Fibroblast of peridontal ligament (primary cell): ENCODE data around the gene CSTA.

Source experiments
- DNase-seq: peaks from one replicate; pipeline ENCODE4 v3.0.0-alpha.2; 2010; ENCODE audit errors: extremely low read depth

The CSTA gene

DNA sequence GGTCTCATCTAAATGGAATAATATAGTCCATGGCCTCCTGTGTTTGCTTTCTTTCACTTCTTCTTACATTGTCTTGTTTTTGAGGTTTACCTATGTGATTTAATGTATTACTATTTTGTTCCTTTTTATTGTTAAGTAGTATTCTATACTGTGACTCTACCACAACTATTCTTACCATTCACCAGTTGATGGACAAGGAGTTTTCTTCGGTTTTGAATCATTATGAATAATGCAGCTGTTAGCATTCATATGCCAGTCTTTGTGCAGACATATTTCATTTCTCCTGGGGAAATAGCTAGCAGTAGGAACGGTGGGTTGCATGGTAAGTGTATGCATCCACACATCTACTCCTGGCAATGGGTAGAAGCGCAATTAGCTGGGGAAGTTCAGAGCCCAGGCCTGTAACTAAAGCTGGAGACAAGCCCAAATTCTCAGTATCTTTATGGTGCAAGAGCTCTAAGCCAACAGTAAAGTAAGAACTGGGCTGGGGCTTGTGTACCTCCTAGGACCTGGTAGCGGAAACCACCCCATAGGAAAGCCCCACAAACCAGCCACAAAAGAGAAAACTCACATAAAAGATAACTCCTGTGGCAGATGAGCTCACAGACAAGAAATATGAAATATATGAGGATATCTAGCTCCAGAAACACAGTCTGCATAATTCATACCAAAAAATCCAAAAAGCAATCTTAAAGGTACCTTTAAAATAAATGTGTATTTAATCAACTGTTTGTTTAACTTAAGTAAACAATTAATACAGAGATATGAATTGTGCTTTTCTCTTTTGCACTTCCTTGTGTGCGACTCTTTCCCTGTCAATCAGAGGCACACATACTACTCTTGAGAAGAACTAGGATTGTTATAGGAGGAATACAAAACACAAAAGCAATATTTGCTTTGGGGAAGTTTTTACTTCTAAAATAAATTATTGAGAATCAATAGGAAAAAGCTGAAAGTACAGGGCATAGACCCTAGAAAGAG lies 2.7 kb upstream of the CSTA start:
- no peak for DNase-seq

DNA sequence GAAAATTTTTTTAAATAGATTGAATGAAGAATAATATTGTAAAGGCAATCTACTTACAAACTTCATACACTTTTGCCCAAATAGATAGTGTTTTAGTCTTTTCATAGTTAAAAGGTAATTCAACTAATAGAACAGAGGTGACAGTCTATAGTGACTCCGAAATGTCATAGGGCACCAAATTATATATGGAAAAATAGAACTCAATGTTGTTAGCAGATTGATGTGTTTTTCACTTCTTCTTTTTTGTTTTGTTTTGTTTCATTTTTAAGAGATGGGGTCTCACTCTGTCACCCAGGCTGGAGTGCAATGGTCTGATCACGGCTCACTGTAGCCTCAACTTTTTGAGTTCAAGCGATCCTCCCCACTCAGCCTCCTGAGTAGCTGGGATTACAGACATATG lies 721 bp downstream of the CSTA start:
- DNase-seq: no peak

- no peak for DNase-seq
Measured at GRCh38 chr3:122331886-122332285, 6.8 kb downstream of the CSTA start.

DNA sequence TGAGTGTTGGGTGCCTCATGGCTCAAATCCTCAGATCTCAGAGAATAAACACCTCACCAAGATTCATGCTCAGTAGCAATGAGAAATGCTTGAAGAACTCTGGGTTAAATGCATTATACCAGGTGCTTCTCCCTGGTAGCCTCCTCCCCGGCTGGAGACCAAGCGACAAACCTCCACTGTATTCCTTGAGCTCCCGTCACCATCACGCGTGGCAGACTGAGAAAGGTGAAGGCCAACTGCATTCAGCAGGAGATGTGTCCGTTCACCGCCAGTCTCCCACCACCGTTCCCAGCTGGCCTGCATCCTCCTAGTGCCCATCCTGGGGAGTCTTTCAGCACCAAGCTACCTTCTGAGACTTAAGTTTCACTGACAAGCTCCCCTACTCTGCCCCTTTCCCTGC lies 7.5 kb downstream of the CSTA start:
- DNase-seq: no peak

GRCh38 chr3:122342803-122343202 lies 17.8 kb downstream of the CSTA start:
- DNase-seq: no peak

GRCh38 chr3:122343654-122344053 lies 18.6 kb downstream of the CSTA start:
- DNase-seq: no peak

DNA sequence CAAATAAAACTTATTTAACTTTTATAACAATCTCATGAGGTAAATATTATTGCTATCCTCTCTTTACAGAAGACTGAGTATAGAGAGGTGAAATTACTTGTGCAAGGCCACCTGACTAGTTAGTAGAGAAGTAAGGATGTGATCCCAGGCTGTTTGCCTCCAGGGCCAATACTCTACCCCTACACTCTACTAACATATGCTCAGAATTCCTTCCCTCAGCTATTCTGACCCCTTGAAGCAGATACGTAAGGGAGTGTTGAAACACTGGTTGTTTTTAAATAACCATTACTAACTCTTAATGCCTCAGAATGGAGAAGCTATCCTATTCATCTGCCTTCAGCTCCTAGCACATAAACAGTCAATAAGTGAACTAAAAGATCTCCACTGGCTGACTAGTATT lies 24.1 kb downstream of the CSTA start:
- no peak for DNase-seq

GRCh38 chr3:122350814-122351418 lies 25.9 kb downstream of the CSTA start:
- DNase-seq: peak; percentile 32

DNA sequence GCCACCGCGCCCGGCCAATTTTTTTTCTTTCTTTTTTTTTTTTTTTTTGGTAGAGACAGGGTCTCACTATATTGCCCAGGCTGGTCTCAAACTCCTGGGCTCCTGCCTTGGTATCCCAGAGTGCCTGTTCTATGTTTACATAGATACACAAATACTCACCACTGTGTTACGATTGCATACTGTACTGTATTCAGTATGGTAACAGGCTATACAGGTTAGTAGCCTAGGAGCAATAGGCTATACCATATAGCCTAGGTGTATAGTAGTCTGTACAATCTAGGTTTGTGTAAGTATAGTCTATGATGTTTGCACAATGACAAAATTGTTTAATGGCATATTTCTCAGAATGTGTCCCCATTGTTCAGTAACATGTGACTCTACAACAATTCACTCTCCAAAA lies 26.6 kb downstream of the CSTA start:
- no peak for DNase-seq

DNA sequence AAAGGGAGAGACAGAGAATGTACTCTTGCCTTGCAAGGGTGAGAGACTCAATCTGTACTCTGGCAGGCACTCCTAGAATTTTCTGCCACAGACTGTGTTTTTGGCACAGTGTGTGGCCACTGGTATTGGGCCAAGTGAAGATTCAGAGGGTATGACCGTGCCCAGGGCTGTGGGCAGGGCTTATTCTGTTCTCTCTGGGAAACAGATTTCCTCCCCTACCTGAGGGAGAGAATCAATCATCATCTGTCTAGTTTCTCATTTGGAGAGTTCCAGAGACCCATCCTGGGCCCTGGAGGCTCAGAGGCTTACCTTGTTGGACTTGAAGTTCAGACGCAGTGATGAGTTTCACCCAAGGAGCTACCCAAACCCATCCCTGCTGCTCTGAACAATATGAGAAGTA lies 28.2 kb downstream of the CSTA start:
- DNase-seq: no peak

DNA sequence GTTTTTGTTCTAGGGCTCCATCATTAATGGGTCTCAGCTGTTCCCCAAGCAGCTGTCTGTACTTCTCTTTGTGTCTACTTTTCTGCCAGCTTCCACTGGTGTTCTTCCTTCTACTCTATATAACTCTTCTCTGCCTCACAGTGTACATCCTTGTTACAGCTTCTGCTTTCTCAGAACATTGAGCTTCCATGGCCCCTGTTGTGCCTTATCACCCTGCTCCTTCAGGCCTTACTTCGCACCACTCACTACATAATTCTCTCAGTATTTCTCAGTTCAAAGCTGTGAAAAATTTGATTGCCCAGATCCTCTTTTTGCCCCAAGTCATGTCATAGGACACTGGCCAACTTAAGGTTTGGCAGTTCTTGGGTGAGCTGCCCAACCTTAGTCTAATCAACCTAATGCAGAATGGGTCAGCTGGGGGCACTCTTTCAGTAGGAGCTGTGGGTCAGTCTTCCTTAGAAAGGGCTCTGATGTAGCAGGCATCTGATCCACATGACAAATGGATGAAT lies 28.9 kb downstream of the CSTA start:
- no peak for DNase-seq

GRCh38 chr3:122355612-122356011 lies 30.6 kb downstream of the CSTA start:
- DNase-seq: no peak

- DNase-seq: peak; percentile 26
Measured at GRCh38 chr3:122356402-122356801, 31.4 kb downstream of the CSTA start.

DNA sequence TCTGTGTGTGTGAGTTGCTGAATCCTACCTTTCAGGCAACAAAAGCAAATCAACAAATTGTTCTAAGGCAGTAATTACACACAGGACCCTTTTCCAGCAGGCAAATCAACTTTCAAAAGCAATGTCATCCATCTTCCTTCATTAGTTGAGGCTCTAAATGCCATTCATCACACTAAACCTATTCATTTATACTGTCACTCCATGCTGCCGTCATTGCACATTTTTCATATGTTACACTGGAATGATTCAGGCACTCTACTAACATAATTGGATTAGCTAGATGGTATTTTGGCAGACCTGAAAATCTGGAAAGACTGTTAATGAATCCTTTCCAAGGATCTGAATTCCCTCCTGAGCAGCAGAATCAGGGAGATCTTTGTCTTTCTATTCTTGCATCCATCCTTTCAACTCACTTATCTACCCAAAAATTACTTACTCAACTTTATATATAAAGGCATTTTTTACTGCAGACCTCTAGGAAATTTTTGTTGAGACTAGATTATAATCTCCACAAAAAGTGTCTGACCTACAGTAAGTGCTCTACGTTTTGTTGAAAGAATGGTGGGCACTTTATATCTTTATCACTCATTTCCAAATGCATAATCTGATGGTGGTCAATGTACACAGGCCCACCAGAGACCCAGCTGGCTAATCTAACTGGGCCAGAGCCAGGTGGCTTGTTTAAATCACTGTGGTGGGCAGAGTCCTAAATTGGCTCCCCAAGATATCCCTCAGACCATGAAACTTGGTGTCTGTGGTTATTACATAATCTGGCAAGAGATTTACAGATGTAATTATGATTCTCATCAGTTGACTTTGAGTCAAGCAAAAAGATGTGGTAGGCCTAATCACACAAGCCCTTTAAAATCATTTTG lies 33.0 kb downstream of the CSTA start:
- DNase-seq: peak; percentile 35

DNA sequence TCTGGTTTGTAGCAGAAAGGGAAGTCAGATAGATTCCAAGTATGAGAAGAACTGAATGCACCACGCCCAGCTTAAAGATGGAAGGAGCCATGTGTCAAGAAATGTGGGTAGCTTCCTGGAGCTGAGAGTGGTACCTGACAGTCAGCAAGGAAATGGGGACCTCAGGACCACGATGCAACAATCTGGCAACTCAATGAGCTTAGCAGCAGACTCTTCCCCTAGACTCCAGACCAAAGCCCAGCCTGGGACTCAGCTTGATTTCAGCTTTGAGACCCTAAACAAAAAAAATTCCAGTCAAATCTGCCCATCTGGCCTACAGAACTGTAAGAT lies 33.6 kb downstream of the CSTA start:
- DNase-seq: no peak

- DNase-seq: no peak
Measured at GRCh38 chr3:122362026-122362425, 37.0 kb downstream of the CSTA start.

- no peak for DNase-seq
Measured at GRCh38 chr3:122364490-122364889, 39.4 kb downstream of the CSTA start.

DNA sequence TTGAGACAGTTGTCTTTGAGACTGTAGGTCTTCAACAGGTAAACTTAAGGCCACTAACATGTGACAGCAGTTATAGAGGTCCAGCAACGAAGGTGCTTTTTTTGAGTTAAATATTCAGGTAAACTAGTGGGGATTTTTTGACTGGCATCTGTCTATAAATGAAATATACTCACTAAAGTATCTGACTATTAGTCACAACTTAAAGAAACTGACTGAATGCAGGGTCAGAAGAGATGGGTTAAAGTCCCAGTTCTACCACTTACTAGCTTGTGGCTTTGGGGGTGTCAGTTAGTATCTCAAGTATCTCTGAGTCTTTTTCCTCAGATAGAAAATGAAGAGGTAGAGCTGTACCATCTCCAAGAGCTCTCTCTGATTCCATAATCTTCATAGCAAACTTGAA lies 40.0 kb downstream of the CSTA start:
- no peak for DNase-seq

DNA sequence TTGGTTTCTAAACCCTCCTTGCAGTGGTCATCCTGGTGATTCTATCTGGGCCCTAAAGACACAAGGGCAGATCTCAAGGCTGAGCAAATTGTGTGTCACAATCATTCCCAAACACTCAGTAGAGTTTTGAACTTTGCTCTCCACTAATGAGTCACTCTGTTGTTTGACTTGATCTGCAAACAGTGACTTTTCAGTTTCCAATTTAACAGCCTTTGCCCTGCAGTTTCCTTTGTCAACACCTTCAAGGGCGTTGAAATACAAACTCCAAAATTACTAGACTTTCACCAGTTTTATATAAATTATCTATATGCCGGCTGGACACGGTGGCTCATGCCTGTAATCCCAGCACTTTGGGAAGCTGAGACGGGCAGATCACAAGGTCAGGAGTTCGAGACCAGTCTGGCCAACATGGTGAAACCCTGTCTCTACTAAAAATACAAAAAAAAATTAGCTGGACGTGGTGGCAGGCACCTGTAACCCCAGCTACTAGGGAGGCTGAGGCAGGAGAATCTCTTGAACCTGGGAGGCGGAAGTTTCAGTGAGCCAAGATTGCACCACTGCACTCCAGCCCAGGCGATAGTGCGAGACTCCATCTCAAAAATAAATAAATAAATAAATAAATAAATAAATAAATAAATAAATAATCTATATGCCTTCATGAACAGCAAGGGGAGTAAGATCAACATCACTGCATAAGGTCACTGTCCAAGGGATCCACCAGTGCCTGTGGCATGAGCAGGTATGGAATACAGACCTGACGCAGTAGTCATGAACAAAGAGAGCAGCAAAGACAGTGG lies 40.7 kb downstream of the CSTA start:
- peak; percentile 47 for DNase-seq

GRCh38 chr3:122366379-122366749 lies 41.3 kb downstream of the CSTA start:
- DNase-seq: no peak

GRCh38 chr3:122374034-122374433 lies 49.0 kb downstream of the CSTA start:
- DNase-seq: no peak
